GM12872 (cell line): Measurements from ENCODE around the gene DAB1.

Source experiments
- TF ChIP-seq, protein P1 (sequence below): IDR thresholded peaks from 3 replicates; pipeline ENCODE4 v1.5.1; 2011; ENCODE audit warnings: low read depth, mild to moderate bottlenecking, low read length, moderate library complexity; ENCODE audit not compliant: insufficient read depth

Gene DAB1

DNA sequence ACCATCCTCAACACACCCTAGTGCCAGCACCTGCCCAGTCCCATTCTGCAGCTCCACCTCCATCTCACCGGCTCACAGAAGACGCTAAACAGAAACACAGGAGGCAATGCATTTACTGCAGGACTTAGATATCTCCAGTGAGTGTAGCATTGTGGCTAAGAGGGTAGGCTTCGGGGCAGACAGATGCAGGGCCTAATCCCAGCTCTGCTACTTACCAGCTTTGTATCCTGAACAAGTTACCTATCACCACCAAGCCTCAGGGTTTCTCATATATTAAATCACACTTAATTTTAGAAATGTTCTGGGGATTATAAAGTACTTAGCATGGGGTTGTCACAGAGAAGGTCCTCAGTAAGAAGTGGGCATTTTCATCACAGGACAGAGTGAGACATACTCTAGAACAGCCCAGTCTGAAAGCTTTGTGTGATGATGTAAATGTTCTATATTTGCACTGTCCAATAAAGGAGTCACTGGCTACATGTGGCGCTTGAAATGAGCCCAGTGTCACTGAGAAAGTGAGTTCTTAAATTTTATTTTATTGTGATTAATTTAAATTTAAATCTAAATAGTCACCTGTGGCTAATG lies 308.7 kb downstream of the DAB1 start:
- TF ChIP-seq, protein P1, sequence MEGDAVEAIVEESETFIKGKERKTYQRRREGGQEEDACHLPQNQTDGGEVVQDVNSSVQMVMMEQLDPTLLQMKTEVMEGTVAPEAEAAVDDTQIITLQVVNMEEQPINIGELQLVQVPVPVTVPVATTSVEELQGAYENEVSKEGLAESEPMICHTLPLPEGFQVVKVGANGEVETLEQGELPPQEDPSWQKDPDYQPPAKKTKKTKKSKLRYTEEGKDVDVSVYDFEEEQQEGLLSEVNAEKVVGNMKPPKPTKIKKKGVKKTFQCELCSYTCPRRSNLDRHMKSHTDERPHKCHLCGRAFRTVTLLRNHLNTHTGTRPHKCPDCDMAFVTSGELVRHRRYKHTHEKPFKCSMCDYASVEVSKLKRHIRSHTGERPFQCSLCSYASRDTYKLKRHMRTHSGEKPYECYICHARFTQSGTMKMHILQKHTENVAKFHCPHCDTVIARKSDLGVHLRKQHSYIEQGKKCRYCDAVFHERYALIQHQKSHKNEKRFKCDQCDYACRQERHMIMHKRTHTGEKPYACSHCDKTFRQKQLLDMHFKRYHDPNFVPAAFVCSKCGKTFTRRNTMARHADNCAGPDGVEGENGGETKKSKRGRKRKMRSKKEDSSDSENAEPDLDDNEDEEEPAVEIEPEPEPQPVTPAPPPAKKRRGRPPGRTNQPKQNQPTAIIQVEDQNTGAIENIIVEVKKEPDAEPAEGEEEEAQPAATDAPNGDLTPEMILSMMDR, result no peak

- TF ChIP-seq, protein P1, result no peak
These were observed 311.7 kb downstream of the DAB1 start for GRCh38 chr1:57112148-57112547.

- TF ChIP-seq, protein P1, result no peak
These were observed 312.7 kb downstream of the DAB1 start for GRCh38 chr1:57111175-57111574.

- TF ChIP-seq, protein P1, result no peak
These were observed 314.0 kb downstream of the DAB1 start for GRCh38 chr1:57109883-57110282.

GRCh38 chr1:57109247-57109646 lies 314.6 kb downstream of the DAB1 start:
- TF ChIP-seq, protein P1, result no peak

DNA sequence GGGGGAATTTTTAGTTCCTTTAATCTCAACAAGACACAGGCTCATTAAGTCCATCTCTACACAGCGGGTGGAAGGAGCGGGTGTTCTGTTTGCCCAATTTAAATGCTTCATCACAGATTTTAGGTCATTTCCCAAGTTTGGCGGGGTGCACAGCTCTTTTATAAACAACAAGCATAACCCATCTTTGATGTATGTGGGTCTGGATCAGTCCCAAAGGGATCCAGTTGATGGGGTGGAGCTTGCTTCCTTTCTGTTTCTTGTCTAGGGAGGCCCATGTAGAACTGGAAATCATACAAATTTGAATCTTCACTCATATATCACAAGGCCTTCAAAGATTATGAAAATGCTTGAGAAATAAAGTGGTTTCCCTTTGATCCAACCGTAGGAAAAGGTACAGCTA lies 317.6 kb downstream of the DAB1 start:
- TF ChIP-seq, protein P1, result no peak

DNA sequence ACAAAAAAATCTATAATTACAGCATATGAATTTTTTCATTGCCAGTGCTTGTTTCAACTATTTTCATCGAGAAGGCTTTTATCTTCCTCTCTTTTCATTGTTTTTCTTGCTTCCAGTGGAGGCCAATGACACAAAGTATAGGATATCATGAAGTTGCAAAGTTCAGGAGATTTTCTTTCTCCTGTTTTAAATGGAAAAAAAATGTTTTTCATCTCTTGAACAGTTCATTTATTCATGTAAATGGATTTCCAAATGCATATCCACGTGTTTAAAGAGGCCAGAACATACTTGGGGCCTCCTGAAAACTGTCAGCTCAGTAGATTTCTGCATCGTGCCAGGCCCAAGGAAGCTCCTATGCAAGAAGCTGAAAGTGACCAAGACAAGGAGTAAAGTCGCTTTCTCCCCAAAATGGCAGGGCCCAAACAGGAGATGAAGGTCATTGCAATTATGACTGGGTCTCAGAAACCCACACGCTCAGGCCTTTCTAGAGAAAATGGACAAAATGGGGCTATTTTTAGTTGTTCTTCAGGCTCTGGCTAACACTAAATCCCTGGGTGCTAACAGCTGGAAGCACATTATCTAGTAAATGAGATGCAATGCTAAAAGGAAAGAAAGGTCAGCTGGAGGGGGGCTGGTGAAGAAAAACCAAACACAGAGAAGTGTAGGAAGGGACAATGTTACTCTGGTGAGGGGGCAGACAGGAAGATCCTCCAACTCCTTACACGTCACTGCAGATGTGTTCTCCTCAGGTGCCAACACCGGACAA lies 321.1 kb downstream of the DAB1 start:
- TF ChIP-seq, protein P1, result no peak
